Activated naive CD4-positive, alpha-beta T cell treated with anti-CD3 and anti-CD28 coated beads, Interleukin-2, amount 10 ng/mL, durations not matched to agents 7 days and 5 days (primary cell): Measurements from ENCODE around the gene CZIB.

ENCODE experiments used
- CTCF ChIA-PET: fragments of 350-600 bp; sonication (Branson Sonifier 250); formaldehyde crosslinking; loops from one replicate; lab custom pipeline; 2021; ENCODE audit warnings: antibody characterized with exemption; lab: Charles Lee
- DNase-seq: peaks from one replicate; pipeline ENCODE4 v3.0.0-alpha.2; 2020
- H3K27ac Mint-ChIP-seq: one replicate; pipeline ENCODE4 v1.8.0; 2021; ENCODE audit warnings: mild to moderate bottlenecking, moderate library complexity, mixed read lengths
- H3K27me3 Mint-ChIP-seq: one replicate; pipeline ENCODE4 v1.8.0; 2021; ENCODE audit warnings: mild to moderate bottlenecking, mixed read lengths
- H3K36me3 Mint-ChIP-seq: one replicate; pipeline ENCODE4 v1.8.0; 2021; ENCODE audit warnings: mixed read lengths
- H3K4me1 Mint-ChIP-seq: one replicate; pipeline ENCODE4 v1.8.0; 2021; ENCODE audit warnings: mixed read lengths
- H3K4me3 Mint-ChIP-seq: one replicate; pipeline ENCODE4 v1.8.0; 2021; ENCODE audit warnings: mild to moderate bottlenecking, moderate library complexity, mixed read lengths
- H3K9me3 Mint-ChIP-seq: one replicate; pipeline ENCODE4 v1.8.0; 2021; ENCODE audit warnings: mixed read lengths

Gene CZIB

DNA sequence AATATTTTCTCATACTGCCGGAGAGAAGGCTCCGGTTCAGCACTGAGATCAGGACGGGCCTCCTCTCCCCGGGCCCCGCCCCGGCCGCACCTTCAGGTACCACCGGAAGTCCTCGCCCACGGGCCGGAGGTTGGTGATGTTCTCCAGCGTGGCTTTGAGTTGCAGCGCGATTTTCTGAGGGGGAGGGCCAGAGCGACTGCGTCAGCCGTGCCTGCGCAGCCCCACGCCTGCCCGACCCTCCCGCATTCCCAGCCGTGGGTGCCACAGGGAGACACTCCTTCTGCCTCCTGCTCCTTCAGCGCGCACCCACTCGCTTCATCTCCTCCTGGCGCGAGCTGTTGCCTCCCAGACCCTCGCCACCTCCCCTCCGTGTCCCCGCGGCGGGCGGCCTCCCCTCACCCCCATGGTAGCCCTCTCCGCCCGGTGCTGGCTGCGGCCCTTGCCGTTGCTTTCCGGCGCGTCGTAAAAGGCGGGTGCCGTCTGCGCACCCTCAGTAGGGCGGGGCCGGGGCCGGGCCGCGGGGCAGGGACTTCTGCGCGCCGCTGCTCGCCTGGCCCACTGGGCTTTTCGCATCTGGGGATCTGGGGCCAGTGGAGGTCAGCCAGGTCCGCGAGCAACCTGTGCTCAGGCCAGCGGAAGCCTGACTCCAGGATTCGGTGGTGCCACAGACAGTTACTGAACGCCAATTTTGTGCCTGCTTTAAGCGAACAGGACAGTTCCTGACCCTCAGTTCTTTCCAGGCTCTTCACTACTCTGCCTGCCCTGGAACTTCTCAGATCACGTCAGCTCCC lies at the start of gene CZIB:
TSS of gene CZIB (minus strand) at position 464 of the 791 bp plus-strand sequence. CDS start at position 405, 59 bp downstream.
- Mint-ChIP-seq H3K27me3 (no peaks in the 10 kb centered on the region), H3K27ac (peak within 1 kb of the TSS; percentile 96), H3K9me3 (no peaks in the 10 kb centered on the region), H3K36me3 (peaks cover 5% of the 10 kb centered on the region), H3K4me1 (peaks cover 25% of the 10 kb centered on the region), H3K4me3 (peak within 1 kb of the TSS; percentile 87)
- CTCF ChIA-PET = no interaction called here
- peak; percentile 96 for DNase-seq

DNA sequence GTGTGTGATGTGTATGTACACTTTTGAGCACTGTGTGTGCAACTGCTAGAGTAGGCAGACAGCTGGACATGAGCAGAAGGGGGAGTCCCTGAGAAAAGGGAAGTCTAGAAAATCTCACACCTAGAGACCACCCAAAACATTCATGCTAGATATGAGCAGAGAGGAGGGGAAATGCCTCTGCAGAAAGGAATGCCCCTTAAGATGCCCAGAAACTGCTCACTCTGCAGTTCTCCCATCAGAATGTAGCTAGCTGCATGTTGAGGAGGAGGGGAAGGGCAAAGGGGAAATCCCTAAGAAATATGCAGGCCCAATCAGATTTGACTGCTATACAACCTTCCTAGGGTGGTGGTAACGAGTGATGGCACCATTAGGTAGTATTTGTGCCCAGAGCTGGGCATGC lies 49.7 kb upstream of the CZIB start:
- CTCF ChIA-PET = interaction anchor here (0.8 to 3.3 kb wide), 2 partner anchors 11 to 123 kb away, joined by 3 to 16 read pairs; no protein-coding TSS in a partner anchor
- no peak for DNase-seq
- no peaks in the 10 kb centered on the region for H3K9me3 Mint-ChIP-seq
- H3K36me3 Mint-ChIP-seq = peaks cover 31% of the 10 kb centered on the region
- no peak overlapping the region for H3K27ac Mint-ChIP-seq
- H3K27me3 Mint-ChIP-seq = no peaks in the 10 kb centered on the region
- H3K4me3 Mint-ChIP-seq = no peak overlapping the region
- H3K4me1 Mint-ChIP-seq = no peaks in the 10 kb centered on the region

DNA sequence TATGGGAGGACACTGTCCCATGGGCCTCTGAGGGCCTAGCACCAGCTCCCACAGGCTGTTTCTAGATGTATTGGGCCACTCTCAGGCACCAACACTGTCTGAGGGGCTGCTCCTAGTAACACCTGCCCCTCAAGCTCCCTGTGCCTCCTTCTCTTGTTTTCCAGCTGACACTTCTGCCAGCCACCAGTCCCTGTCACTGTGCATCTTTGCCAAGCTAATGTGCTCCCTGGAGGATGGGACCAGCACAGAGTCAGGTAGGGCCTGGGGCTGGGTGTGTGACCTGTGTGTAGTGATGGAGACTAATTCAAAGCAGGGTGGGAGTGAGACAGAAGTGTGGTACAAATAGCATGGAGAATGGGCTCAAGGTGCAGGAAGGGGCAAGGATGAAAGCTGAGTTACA lies 47.3 kb upstream of the CZIB start:
- Mint-ChIP-seq H3K9me3 (no peaks in the 10 kb centered on the region), H3K4me3 (no peak overlapping the region), H3K27me3 (no peaks in the 10 kb centered on the region), H3K27ac (no peak overlapping the region), H3K4me1 (no peaks in the 10 kb centered on the region), H3K36me3 (peaks cover 39% of the 10 kb centered on the region)
- DNase-seq = no peak
- CTCF ChIA-PET = interaction anchor here (0.5 to 2.9 kb wide), 8 partner anchors 9 to 485 kb away, joined by 3 to 15 read pairs (median 3); no protein-coding TSS in a partner anchor

DNA sequence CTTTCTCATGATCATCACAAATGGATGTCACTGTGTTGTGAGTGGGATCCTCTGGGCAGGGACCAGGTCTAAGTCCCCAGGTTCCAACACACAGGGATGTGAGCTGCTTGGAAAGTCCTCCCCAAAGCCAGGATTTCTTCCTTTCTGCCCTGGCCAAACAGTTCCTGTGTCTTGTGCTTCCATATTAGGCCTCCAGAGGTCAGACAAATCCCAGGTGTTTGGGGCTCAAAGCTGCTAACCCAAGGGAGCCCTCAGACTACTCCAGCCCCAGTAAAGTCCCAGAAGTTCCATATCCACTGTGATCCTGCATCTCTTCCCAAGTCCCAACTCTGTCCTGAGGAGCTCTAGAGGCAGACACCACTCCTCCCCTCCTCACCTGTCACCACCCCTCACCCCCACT lies 45.6 kb upstream of the CZIB start:
- CTCF ChIA-PET = interaction anchor here (1.1 to 2.9 kb wide), 2 partner anchors 122 to 127 kb away, joined by 3 to 15 read pairs; no protein-coding TSS in a partner anchor
- Mint-ChIP-seq H3K4me1 (no peaks in the 10 kb centered on the region), H3K27ac (no peak overlapping the region), H3K4me3 (no peak overlapping the region), H3K27me3 (no peaks in the 10 kb centered on the region), H3K9me3 (no peaks in the 10 kb centered on the region), H3K36me3 (peaks cover 45% of the 10 kb centered on the region)
- no peak for DNase-seq

DNA sequence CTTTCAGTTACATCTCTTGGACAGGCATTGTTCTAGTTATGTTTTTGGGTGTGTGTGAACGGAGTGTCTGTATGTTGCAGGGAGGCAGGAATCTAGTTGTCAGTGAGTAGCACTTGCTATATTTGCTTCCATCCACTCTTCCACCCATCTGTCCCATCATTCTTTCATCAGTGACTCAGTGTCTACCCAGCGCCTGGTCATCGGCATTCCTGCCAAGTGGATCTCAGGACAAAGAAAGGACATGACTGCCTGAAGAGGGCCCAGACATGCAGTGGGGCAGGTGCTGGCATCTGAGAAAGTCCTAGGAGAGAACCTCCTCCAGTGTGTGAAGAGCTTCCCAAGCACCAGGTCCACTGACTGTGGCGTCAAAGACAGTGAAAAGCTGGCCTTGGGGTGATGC lies 45.1 kb upstream of the CZIB start:
- no peaks in the 10 kb centered on the region for H3K27me3 Mint-ChIP-seq
- peaks cover 44% of the 10 kb centered on the region for H3K36me3 Mint-ChIP-seq
- DNase-seq = no peak
- CTCF ChIA-PET = interaction anchor here (2.9 kb wide), 1 partner anchor 127 kb away, joined by 15 read pairs; no protein-coding TSS in a partner anchor
- no peaks in the 10 kb centered on the region for H3K4me1 Mint-ChIP-seq
- H3K9me3 Mint-ChIP-seq = no peaks in the 10 kb centered on the region
- H3K4me3 Mint-ChIP-seq = no peak overlapping the region
- no peak overlapping the region for H3K27ac Mint-ChIP-seq

DNA sequence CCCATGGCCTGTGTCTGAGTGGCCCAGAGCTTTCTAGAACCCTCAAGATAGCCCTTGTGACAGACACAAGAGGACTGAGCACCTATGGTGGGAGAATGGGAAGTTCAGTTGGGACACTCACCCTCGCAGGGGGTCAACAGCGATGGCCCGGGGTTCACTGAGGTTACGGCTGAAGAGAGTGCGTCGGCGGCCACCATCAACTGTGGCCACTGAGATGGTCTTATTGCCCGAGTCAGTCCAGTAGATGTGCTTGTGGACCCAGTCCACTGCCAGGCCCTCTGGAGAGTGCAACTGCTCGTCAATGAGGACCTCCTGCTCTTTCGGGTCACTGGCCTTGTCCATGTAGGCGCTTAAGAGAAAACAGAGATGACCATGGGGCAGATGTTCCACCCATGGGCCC lies 43.6 kb upstream of the CZIB start:
- peaks cover 51% of the 10 kb centered on the region for H3K36me3 Mint-ChIP-seq
- no peak for DNase-seq
- no peaks in the 10 kb centered on the region for H3K27me3 Mint-ChIP-seq
- H3K27ac Mint-ChIP-seq = no peak overlapping the region
- CTCF ChIA-PET = interaction anchor here (1.1 kb wide), 1 partner anchor 129 kb away, joined by 4 read pairs; no protein-coding TSS in a partner anchor
- H3K9me3 Mint-ChIP-seq = no peaks in the 10 kb centered on the region
- H3K4me3 Mint-ChIP-seq = no peak overlapping the region
- no peaks in the 10 kb centered on the region for H3K4me1 Mint-ChIP-seq

DNA sequence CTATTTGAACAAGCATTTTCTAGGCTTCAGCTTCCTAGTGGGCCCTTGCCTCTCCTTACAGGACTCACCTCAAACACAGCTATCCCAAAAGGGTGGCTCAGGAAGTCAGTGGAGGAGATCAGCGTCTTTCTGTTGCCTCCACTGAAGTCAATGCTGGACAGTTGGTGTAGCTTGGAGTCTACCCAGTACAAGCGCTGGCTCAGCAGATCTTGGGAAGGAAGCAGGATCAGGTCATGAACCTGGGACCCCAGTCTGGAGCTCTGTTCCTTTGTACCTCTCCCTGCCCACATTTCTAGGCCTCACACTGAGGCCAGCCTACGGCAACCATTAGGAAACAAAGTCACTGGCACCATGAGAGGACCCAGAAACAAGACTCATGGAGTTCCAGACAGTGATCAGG lies 41.6 kb upstream of the CZIB start:
- peaks cover 57% of the 10 kb centered on the region for H3K36me3 Mint-ChIP-seq
- no peak overlapping the region for H3K27ac Mint-ChIP-seq
- CTCF ChIA-PET = interaction anchor here (1.1 to 1.8 kb wide), 3 partner anchors 16 to 132 kb away, joined by 4 read pairs; no protein-coding TSS in a partner anchor
- no peak for DNase-seq
- no peaks in the 10 kb centered on the region for H3K27me3 Mint-ChIP-seq
- H3K4me3 Mint-ChIP-seq = no peak overlapping the region
- no peaks in the 10 kb centered on the region for H3K4me1 Mint-ChIP-seq
- H3K9me3 Mint-ChIP-seq = no peaks in the 10 kb centered on the region

DNA sequence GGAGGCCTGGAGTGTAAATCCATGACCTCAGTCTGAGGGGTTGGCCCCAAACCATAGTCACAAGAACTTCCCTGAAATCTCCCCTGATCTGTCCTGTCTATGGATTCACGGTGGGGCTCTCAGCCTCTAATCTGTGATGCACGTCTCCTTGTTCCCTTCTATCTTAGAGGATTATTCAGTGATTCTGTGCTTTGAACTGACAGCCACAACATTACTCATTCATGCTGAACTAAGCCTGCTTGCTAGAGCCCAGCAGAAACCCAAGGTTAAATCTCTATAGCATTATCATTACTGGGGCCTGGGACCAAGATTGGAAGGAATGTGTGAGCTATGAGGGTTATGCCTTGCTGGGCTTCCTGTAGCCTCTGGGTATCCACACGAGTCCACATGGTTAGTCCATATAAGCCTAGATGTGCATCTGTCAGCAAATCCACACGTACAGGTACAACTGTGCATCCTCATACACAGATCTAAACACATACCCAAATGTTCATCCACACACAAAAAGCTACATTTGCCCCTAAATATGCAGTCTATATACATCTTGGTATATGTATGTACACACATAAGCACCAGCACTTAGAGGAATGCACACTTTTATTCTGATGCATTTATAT lies 40.3 kb upstream of the CZIB start:
- Mint-ChIP-seq H3K4me1 (no peaks in the 10 kb centered on the region), H3K36me3 (peaks cover 58% of the 10 kb centered on the region), H3K27me3 (no peaks in the 10 kb centered on the region), H3K4me3 (no peak overlapping the region), H3K27ac (no peak overlapping the region), H3K9me3 (no peaks in the 10 kb centered on the region)
- no peak for DNase-seq
- CTCF ChIA-PET = interaction anchor here (1.1 kb wide), 1 partner anchor 18 kb away, joined by 4 read pairs; no protein-coding TSS in a partner anchor

DNA sequence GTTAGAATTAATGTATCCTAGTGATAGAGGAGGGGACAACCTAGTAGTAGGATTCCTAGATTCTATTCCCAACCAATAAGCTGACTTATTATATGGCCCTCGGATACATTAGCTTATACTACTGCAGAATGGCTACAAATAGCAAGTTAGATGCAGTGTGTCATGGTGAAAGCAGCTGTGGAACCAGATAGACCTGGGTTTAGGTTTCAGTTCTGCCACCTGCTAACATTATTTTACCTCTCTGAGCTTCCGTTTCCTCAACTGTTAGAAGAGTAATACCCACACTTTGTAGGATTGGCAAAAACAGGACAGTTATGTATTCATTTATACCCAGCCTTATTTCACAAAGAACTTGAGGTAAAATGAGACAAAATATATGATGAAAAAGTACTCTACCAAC lies 39.5 kb upstream of the CZIB start:
- peaks cover 54% of the 10 kb centered on the region for H3K36me3 Mint-ChIP-seq
- H3K4me1 Mint-ChIP-seq = no peaks in the 10 kb centered on the region
- CTCF ChIA-PET = no interaction called here
- no peak for DNase-seq
- peak overlapping the region; percentile 51 for H3K27ac Mint-ChIP-seq
- no peaks in the 10 kb centered on the region for H3K9me3 Mint-ChIP-seq
- H3K4me3 Mint-ChIP-seq = no peak overlapping the region
- no peaks in the 10 kb centered on the region for H3K27me3 Mint-ChIP-seq

DNA sequence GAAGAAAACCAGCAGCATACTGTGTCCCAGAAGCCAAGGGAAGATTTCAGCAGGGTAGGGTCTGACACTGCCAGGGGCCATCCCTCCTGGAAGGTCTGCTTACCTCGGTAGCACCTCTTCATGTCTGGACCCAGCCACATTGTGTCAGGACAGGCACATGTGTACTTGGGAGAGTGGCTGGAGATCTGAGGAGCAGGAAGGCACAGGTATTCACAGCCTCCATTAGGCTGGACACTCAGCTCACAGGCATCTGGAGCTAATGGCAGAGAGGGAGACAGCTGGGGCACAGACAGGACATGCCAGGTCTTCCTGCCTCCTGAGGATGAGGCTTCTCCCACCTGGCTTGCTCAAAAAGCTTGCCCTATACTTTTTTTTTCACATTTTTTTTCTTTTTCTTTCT lies 37.8 kb upstream of the CZIB start:
- CTCF ChIA-PET = interaction anchor here (0.6 to 1.8 kb wide), 3 partner anchors 9 to 872 kb away, joined by 3 to 5 read pairs (median 3); no protein-coding TSS in a partner anchor
- Mint-ChIP-seq H3K27ac (no peak overlapping the region), H3K4me3 (no peak overlapping the region), H3K9me3 (no peaks in the 10 kb centered on the region), H3K4me1 (no peaks in the 10 kb centered on the region), H3K27me3 (no peaks in the 10 kb centered on the region), H3K36me3 (peaks cover 48% of the 10 kb centered on the region)
- DNase-seq = no peak

DNA sequence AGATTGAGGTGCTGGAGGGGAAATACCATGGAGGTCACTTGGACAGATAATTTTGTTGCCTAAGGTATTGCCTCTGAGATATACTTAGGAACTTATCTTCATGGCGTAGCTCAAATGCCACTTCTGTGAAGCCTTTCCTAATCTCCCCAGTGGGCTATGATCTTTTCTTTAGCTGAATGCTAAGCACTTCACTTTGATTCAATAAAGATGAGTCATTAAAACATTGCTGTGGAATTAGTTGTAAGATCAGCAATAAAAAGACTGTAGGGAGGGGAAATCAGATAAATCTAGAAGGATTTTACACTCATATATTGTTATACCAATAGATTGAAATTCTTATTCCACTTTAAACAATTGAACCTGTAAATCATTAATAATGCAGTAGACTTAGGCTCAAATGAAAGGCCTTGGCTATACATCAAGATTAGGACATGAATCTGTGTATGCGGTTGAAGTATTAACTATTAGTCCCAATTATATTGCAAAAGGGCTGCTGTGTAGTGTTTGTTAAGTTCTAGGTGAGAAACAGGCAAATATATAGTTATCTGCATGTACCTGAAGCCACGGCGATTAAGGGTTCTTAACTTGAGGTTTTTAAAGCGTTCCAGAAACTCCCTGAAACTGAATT lies 37.1 kb upstream of the CZIB start:
- Mint-ChIP-seq H3K27ac (no peak overlapping the region), H3K27me3 (no peaks in the 10 kb centered on the region), H3K36me3 (peaks cover 43% of the 10 kb centered on the region), H3K9me3 (no peaks in the 10 kb centered on the region), H3K4me3 (no peak overlapping the region), H3K4me1 (no peaks in the 10 kb centered on the region)
- CTCF ChIA-PET = interaction anchor here (1.7 to 1.8 kb wide), 2 partner anchors 10 to 136 kb away, joined by 3 to 5 read pairs; no protein-coding TSS in a partner anchor
- DNase-seq = no peak

DNA sequence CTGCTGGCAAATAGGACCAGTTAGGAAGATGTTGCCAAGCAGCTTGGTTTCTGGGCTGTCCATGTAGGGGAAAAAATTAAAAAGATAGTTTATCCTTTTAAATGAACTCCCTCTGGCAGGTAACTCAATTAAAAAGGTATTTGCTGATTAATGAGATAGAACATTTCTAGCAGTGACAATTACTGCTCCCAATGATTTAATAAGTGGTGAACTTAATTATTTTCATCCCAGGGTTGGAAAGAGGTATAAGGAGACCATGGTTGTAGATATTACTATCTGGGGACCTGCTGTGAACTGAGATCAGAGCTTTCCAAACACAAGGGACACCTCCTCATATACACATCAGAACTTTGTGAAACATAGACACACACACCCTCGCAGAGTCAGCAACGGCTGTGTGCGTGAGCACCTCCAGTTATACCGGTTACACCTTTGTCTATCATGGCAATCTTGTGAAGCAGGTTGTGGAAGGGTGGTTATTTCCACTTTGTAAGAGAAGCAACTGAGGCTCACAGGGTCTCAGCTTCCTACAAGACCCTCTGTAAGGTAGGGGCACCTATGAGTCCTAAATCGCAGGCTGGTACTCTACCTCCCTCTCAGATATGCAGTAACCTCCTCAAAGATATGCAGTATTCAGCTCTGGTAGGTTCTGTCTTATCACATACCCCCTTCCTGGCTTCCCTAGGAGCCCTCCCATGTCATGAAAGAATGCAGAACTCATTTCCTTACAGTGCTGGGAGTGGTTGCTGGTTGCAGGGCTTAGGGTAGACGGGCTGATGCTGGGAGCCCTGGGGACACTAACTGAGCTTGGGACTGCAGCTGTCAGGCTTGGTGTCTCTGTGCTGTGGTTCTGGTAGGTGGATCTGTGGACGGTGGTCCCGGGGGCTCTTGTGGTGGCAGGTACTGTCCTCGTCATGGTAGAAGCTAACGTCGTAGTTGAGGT lies 36.3 kb upstream of the CZIB start:
- H3K4me3 Mint-ChIP-seq = no peak overlapping the region
- peaks cover 45% of the 10 kb centered on the region for H3K36me3 Mint-ChIP-seq
- no peak for DNase-seq
- H3K27ac Mint-ChIP-seq = no peak overlapping the region
- no peaks in the 10 kb centered on the region for H3K27me3 Mint-ChIP-seq
- no peaks in the 10 kb centered on the region for H3K4me1 Mint-ChIP-seq
- no peaks in the 10 kb centered on the region for H3K9me3 Mint-ChIP-seq
- CTCF ChIA-PET = interaction anchor here (1.1 to 1.8 kb wide), 3 partner anchors 11 to 137 kb away, joined by 3 to 5 read pairs (median 3); no protein-coding TSS in a partner anchor

DNA sequence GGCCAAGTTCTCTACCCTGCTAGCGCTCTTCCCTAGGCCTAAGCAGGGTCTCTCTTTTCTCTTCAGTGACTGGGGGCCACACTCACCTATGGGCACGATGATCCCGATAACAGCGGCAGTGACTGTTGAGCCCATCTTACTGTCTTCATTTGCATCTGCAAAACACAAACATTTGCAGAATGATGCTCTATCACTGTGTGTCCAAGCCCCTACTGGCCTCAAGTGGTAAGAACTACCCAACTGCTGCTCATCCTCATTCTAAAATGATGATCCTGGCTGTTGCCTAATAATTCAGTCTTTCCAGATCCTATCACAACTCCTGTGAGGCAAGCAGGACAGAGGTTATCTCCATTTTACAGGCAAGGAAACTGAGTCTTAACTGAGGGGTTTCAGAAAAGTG lies 34.6 kb upstream of the CZIB start:
- no peaks in the 10 kb centered on the region for H3K4me1 Mint-ChIP-seq
- no peak overlapping the region for H3K27ac Mint-ChIP-seq
- no peak overlapping the region for H3K4me3 Mint-ChIP-seq
- no peaks in the 10 kb centered on the region for H3K9me3 Mint-ChIP-seq
- CTCF ChIA-PET = interaction anchor here (0.7 kb wide), 1 partner anchor 8 kb away, joined by 3 read pairs; no protein-coding TSS in a partner anchor
- DNase-seq = no peak
- peaks cover 45% of the 10 kb centered on the region for H3K36me3 Mint-ChIP-seq
- no peaks in the 10 kb centered on the region for H3K27me3 Mint-ChIP-seq
